Measurements from ENCODE around the gene GTF2IRD1.

- no peak for TF ChIP-seq CTCF (IDR thresholded peaks at IDR 0.05)
- no peak for TF ChIP-seq POLR2A (IDR thresholded peaks at IDR 0.05)
Measured at GRCh38 chr7:74475243-74475986, 21.7 kb downstream of the GTF2IRD1 start.
